Stomach (tissue), 9 donors: ENCODE data around the gene ZNF322. TPM values are rescaled to one million over a fixed set of nuclear protein-coding genes. Genes with fewer than 3 reads are reported as not detected.

Experiments
- DNase-seq, 2 donors: peaks; one replicate each; pipeline versions ENCODE4 v3.0.0 to v3.0.0-alpha.2; 2013 to 2019
- H3K27ac ChIP-seq, 5 donors: fragments of 200-600 bp in 4 of 5; sonication (generic) in 4 of 5; one replicate each; pipeline ENCODE4 v1.5.1; 2013 to 2019; ENCODE audit warnings: mild to moderate bottlenecking in 1 of 5, moderate library complexity in 1 of 5
- H3K27me3 ChIP-seq, 3 donors: fragments of 200-600 bp; sonication (generic); one replicate each; pipeline ENCODE4 v1.5.1; 2017 to 2019; ENCODE audit warnings: mixed run types in 1 of 3
- H3K36me3 ChIP-seq, 4 donors: fragments of 200-600 bp; sonication (generic); 1 replicate in 3 of 4; 2 replicates in 1 of 4; pipeline ENCODE4 v1.5.1; 2016 to 2019
- H3K4me1 ChIP-seq, 4 donors: fragments of 200-600 bp; sonication (generic); one replicate each; pipeline ENCODE4 v1.5.1; 2016 to 2019
- H3K4me3 ChIP-seq, 4 donors: fragments of 200-600 bp; sonication (generic) in 3 of 4; one replicate each; pipeline ENCODE4 v1.5.1; 2016 to 2019; ENCODE audit warnings: mild to moderate bottlenecking in 1 of 4
- H3K9me3 ChIP-seq, 4 donors: fragments of 200-600 bp; sonication (generic); one replicate each; pipeline ENCODE4 v1.5.1; 2016 to 2019
- CTCF ChIP-seq, 7 experiments: fragments of 450-650 bp in 4 of 7; fragments of 200-600 bp in 3 of 7; sonication (generic) in 3 of 7; IDR thresholded peaks; one replicate each; pipeline ENCODE4 v1.5.1; 2016 to 2019; ENCODE audit warnings: antibody characterized with exemption in 7 of 7, control low read depth in 2 of 7, mild to moderate bottlenecking in 1 of 7
- EP300 ChIP-seq: sonication (generic); formaldehyde crosslinking; IDR thresholded peaks from one replicate; pipeline ENCODE4 v1.6.1; 2017; ENCODE audit warnings: antibody characterized with exemption
- POLR2A ChIP-seq, 4 donors: fragments of 450-650 bp; IDR thresholded peaks; one replicate each; pipeline ENCODE4 v1.6.1; 2016; ENCODE audit warnings: antibody characterized with exemption in 4 of 4, control low read depth in 2 of 4, mild to moderate bottlenecking in 1 of 4, moderate library complexity in 1 of 4
- POLR2AphosphoS5 ChIP-seq, 3 donors: sonication (generic); formaldehyde crosslinking; IDR thresholded peaks; one replicate each; pipeline ENCODE4 v1.6.1; 2016; ENCODE audit warnings: antibody characterized with exemption in 3 of 3
- WGBS, 5 donors: extraction: QIAGEN DNeasy Blood & Tissue Kit in 3 of 5; methylation state at CpG; one replicate each; pipeline versions ENCODE4 v1.1.5 to v1.1.7; 2013 to 2018; 5-methylcytosine and 5-hydroxymethylcytosine counted together
- intact Hi-C: fragments of 100-400 bp; cut with DNase I; formaldehyde crosslinking; loops from one replicate; pipeline ENCODE4 v1.15.1; 2023; ENCODE audit warnings: low total_unique reads
- polyA plus RNA-seq, 3 donors: library from polyadenylated mRNA; stranded (reverse); fragments of 200-250 nt; gene quantifications; one replicate each; pipeline ENCODE4 v1.2.3, GENCODE V29; 2013
- total RNA-seq, 5 donors: library from RNA; depleted of rRNA; stranded (reverse); fragments of >200 nt; gene quantifications; one replicate each; pipeline versions ENCODE4 v1.1.0 to v1.2.3, GENCODE V29; 2014 to 2016
- donor health status: healthy with polysubstance abuse.
- donor health status: Bipolar disorder and iron deficiency.
- donor health status: healthy.

Gene ZNF322
- total and polyA plus RNA-seq, 8 donors = 4.1 to 23.9 (median 8.6) TPM

GRCh38 chr6:26594131-26594498, 65.4 kb downstream of the ZNF322 start:
- Histone ChIP-seq H3K4me1 (peaks cover 9 to 33% (median 25%) of the 10 kb centered on the region in 4 donors), H3K27me3 (peaks cover 0 to 54% (median 17%) of the 10 kb centered on the region in 3 donors), H3K36me3 (peaks cover 5 to 14% (median 12%) of the 10 kb centered on the region in 4 donors), H3K9me3 (no peaks in the 10 kb centered on the region), H3K27ac (no peak overlapping the region), H3K4me3 (no peak overlapping the region)
- 31 to 45% (median 38%) methylated on average over 6 of the region's 6 CpGs for WGBS, 5 donors
- TF ChIP-seq POLR2AphosphoS5 (IDR thresholded peaks at IDR 0.05) (no peak), CTCF (IDR thresholded peaks at IDR 0.05) (no peak), POLR2A (IDR thresholded peaks at IDR 0.05) (no peak), EP300 (no peak)
- no peak for DNase-seq
- intact Hi-C loops = loop anchor here (10.0 kb wide), 1 partner anchor 249 kb away; no protein-coding TSS in a partner anchor

GRCh38 chr6:26593278-26594130, 66.0 kb downstream of the ZNF322 start:
- intact Hi-C loops = loop anchor here (10.0 kb wide), 1 partner anchor 249 kb away; no protein-coding TSS in a partner anchor
- TF ChIP-seq POLR2AphosphoS5 (IDR thresholded peaks at IDR 0.05) (no peak), EP300 (no peak), CTCF (IDR thresholded peaks at IDR 0.05) (no peak), POLR2A (IDR thresholded peaks at IDR 0.05) (no peak)
- H3K27me3 ChIP-seq = peaks cover 0 to 60% (median 17%) of the 10 kb centered on the region in 3 donors
- H3K9me3 ChIP-seq = no peaks in the 10 kb centered on the region
- no peak for DNase-seq
- 25 to 46% (median 35%) methylated on average over 20 of the region's 20 CpGs for WGBS, 5 donors
- no peak overlapping the region for H3K4me3 ChIP-seq
- H3K27ac ChIP-seq = no peak overlapping the region
- H3K4me1 ChIP-seq = peaks cover 9 to 31% (median 22%) of the 10 kb centered on the region in 4 donors
- peaks cover 0 to 8% (median 6%) of the 10 kb centered on the region in 4 donors for H3K36me3 ChIP-seq

GRCh38 chr6:26592649-26593048, 66.9 kb downstream of the ZNF322 start:
- peaks cover 0 to 68% (median 17%) of the 10 kb centered on the region in 3 donors for H3K27me3 ChIP-seq
- no peaks in the 10 kb centered on the region for H3K36me3 ChIP-seq
- H3K9me3 ChIP-seq = no peaks in the 10 kb centered on the region
- no peak for DNase-seq
- intact Hi-C loops = loop anchor here (10.0 kb wide), 1 partner anchor 248 kb away; no protein-coding TSS in a partner anchor
- H3K4me3 ChIP-seq = no peak overlapping the region
- H3K27ac ChIP-seq = no peak overlapping the region
- TF ChIP-seq CTCF (IDR thresholded peaks at IDR 0.05) (no peak), POLR2AphosphoS5 (IDR thresholded peaks at IDR 0.05) (no peak), POLR2A (IDR thresholded peaks at IDR 0.05) (no peak), EP300 (no peak)
- peaks cover 4 to 22% (median 14%) of the 10 kb centered on the region in 4 donors for H3K4me1 ChIP-seq
- WGBS, 5 donors = 52 to 62% (median 55%) methylated on average over 4 of the region's 4 CpGs

GRCh38 chr6:26588965-26589364, 70.6 kb downstream of the ZNF322 start:
- 90 to 93% (median 92%) methylated on average over 21 of the region's 21 CpGs for WGBS, 5 donors
- no peak for TF ChIP-seq EP300
- no peak for TF ChIP-seq CTCF (IDR thresholded peaks at IDR 0.05)
- TF ChIP-seq POLR2AphosphoS5 (IDR thresholded peaks at IDR 0.05) = no peak
- TF ChIP-seq POLR2A (IDR thresholded peaks at IDR 0.05) = no peak

More at GRCh38 chr6:26588965-26589364, 70.6 kb downstream of the ZNF322 start:
- Histone ChIP-seq H3K4me1 (no peaks in the 10 kb centered on the region), H3K4me3 (no peak overlapping the region), H3K36me3 (no peaks in the 10 kb centered on the region), H3K9me3 (no peaks in the 10 kb centered on the region), H3K27ac (no peak overlapping the region), H3K27me3 (peaks cover 0 to 89% (median 26%) of the 10 kb centered on the region in 3 donors)
- DNase-seq = no peak
- intact Hi-C loops = no loop called here

Other genes with a start within 250 kb of the ZNF322 start
- gene BTN3A3, start 219.2 kb downstream of the ZNF322 start, total RNA-seq = 10 to 100 TPM in 3 of 5 donors, 1 to 10 TPM in 2; 7.4 to 77.2 (median 12.5) TPM
- gene BTN3A3, start 219.2 kb downstream of the ZNF322 start, polyA plus RNA-seq = 1 to 10 TPM; 2.6 to 7.6 (median 4.3) TPM
- 10 to 100 TPM in 3 of 5 donors, 1 to 10 TPM in 2; 2.9 to 16.9 (median 14.6) TPM for gene BTN2A1, start 201.8 kb downstream of the ZNF322 start, total RNA-seq
- gene BTN2A1, start 201.8 kb downstream of the ZNF322 start, polyA plus RNA-seq = 10 to 100 TPM in 1 of 3 donors, 1 to 10 TPM in 2; 7.0 to 14.2 (median 7.2) TPM
- not detected for gene BTN1A1, start 159.4 kb downstream of the ZNF322 start, total RNA-seq
- not detected for gene BTN1A1, start 159.4 kb downstream of the ZNF322 start, polyA plus RNA-seq
- gene HMGN4, start 121.4 kb downstream of the ZNF322 start, total RNA-seq = 10 to 100 TPM; 11.3 to 96.0 (median 66.1) TPM
- 10 to 100 TPM; 22.4 to 46.3 (median 29.2) TPM for gene HMGN4, start 121.4 kb downstream of the ZNF322 start, polyA plus RNA-seq
- 10 to 100 TPM in 3 of 5 donors, 1 to 10 TPM in 1, not detected in 1; 7.2 to 16.9 (median 14.0) TPM for gene ABT1, start 62.8 kb downstream of the ZNF322 start, total RNA-seq
- 10 to 100 TPM; 12.6 to 18.0 (median 15.1) TPM for gene ABT1, start 62.8 kb downstream of the ZNF322 start, polyA plus RNA-seq